ENCODE data around the gene KLHL15.

Gene KLHL15

GRCh38 chrX:23952984-23953907 lies 73.7 kb downstream of the KLHL15 start:
- DNase-seq (ENCODE audit: low spot score), result peak; percentile 4

DNA sequence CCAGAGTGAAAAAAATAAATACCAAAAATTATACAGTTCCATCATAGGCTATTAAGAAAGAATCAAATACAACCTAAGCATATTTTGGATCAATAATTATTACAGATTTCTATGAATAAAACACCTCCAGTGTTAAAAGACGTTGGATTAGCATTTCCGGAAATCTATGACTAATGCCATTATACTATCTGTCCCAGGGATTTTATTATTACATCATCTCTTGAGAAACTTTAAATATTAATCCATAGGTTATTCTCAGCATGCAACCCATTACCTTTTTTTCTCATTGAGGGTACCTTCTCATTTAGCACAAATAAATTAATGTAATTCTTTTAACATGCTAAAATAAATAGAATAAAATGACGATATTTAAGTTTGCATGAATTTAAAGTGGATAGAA lies 74.6 kb downstream of the KLHL15 start:
- DNase-seq (ENCODE audit: low spot score), result no peak

- DNase-seq (ENCODE audit: low spot score), result no peak
Measured at GRCh38 chrX:23945206-23945605, 81.8 kb downstream of the KLHL15 start.

DNA sequence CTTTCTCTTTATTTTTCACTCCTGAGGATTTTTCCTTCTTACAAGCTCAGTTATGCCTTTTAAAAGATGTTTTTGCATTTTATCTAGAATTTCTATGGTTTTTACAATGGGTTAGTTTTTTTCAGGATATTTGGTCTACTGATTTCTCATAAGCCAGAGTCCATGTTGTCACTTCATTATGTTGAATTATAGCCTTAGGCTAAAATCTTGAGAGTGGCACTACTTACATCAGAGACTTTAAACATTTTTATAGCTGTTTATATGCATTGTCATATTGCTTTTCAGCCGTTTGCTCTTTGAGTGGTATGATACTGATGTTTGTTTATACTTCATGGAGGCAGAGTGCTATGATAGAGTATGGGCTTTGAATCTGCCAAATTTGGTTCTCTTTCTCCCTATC lies 82.8 kb downstream of the KLHL15 start:
- no peak for DNase-seq (ENCODE audit: low spot score)

DNA sequence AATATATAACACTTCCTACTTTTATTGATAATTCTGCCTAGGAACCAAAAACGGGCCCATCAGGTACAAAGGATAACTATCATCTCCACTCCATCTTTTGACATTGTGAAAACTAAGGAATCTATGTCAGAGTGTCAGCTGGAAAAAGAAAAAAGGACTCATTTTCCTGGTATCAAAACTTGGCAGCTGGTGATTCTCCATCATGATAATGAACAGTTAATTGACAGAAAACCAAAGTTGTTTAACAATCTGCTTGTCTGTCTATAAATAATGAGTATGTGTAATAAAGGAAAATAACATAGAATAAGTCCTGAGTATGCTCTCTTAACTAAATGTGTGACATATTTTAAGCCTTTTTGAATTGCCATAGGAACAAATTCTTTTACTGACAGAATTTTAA lies 87.8 kb downstream of the KLHL15 start:
- no peak for DNase-seq (ENCODE audit: low spot score)

DNA sequence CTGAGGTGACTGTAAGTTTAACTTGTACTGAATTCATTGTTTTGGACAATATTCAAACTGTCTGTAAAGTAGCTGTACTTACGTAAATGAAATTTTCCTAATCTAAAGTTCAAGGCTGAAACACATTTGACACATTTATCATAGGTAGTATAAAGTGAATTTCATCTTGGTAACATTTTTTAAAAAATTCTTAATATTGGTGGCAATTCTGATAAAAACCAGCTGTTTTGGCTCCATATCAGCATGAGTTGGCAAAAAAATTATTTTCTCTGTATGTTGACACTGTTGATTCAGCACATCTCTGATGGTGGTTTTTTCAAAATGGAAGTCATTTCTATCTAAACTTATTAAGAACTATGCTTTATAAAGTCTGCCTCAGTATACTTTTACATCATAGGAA lies 88.3 kb downstream of the KLHL15 start:
- DNase-seq (ENCODE audit: low spot score), result no peak

DNA sequence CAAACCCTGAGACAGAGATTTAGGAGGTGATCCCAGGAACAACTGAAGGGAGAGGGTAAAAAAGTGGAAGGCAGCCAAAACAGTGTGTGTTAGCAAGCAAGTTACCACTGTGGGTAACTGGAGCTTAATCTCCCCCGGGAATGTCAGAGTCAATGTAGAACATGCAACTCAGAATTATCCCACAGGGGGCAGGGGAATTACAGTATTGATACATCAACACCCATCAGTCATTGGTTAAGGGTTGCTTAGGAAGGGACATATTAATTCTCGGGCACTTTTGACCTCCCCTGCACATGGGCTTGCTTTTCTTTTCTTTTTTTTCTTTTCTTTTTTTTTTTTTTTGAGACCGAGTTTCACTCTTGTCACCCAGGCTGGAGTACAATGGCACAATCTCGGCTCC lies 89.9 kb downstream of the KLHL15 start:
- no peak for DNase-seq (ENCODE audit: low spot score)

- no peak for DNase-seq (ENCODE audit: low spot score)
Measured at GRCh38 chrX:23936180-23936579, 90.8 kb downstream of the KLHL15 start.

DNA sequence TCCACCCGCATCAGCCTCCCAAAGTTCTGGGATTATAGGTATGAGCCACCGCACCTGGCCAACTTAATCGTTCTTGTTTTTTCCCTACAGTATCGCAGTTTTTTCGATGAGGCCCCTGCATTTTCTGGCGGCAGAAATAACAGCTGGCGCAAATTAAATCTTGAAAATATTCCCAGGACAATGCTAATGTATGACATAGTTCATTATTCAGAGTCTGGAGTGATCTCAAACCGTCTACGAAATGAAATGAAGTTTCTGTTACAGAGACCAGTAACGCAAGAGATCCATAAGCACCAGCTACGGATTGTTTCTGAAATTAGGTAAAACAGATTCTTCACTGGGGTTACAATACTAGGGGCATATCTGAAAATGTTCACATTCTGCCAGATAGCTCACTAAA lies 91.9 kb downstream of the KLHL15 start:
- no peak for DNase-seq (ENCODE audit: low spot score)
